HepG2 (cell line): ENCODE data around the gene COX6B1. TPM values are rescaled to one million over a fixed set of nuclear protein-coding genes. Genes with fewer than 3 reads are reported as not detected.

Experiments used
- CCAR2 ChIP-seq: fragments of 200-400 bp; formaldehyde crosslinking; optimal IDR thresholded peaks from 2 replicates; pipeline ENCODE3; 2018; ENCODE audit warnings: low read depth, mild to moderate bottlenecking, low read length, moderate library complexity
- ELF3 ChIP-seq: IDR thresholded peaks from 2 replicates; pipeline ENCODE4 v1.6.1; 2016; ENCODE audit warnings: missing genetic modification reagents, missing compliant biosample characterization
- HOXA7 ChIP-seq: sonication (generic); formaldehyde crosslinking; IDR thresholded peaks from 2 replicates; pipeline ENCODE4 v1.8.1; 2022; ENCODE audit warnings: mild to moderate bottlenecking, missing genetic modification reagents, moderate library complexity
- RBM39 ChIP-seq: fragments of 200-400 bp; formaldehyde crosslinking; IDR thresholded peaks from one replicate; pipeline ENCODE4 v1.6.1; 2018; ENCODE audit warnings: antibody characterized with exemption, mild to moderate bottlenecking, low read depth, low read length; ENCODE audit not compliant: poor library complexity, severe bottlenecking
- SOX5 ChIP-seq: IDR thresholded peaks from 2 replicates; pipeline ENCODE4 v1.6.1; 2016; ENCODE audit warnings: borderline replicate concordance
- ZNF432 ChIP-seq: sonication (generic); formaldehyde crosslinking; IDR thresholded peaks from 2 replicates; pipeline ENCODE4 v1.5.0; 2020; ENCODE audit warnings: missing genetic modification reagents, mild to moderate bottlenecking, borderline replicate concordance
- polyA plus RNA-seq, 8 experiments: library from polyadenylated mRNA; depleted of rRNA in 3 of 8; stranded (reverse) in 7 of 8; unstranded in 1 of 8; fragments of >200 nt; fragmentation: Illumina TruSeq in 4 of 8; extraction: Trizol in 4 of 8; gene quantifications; 2 replicates each; pipeline versions ENCODE4 v1.2.1 to v1.2.3, GENCODE V29; 2011 to 2016; ENCODE audit warnings: low read depth in 4 of 8, missing spikeins in 1 of 8, mixed read lengths in 1 of 8; ENCODE audit not compliant: insufficient read depth in 1 of 8
- total RNA-seq, 5 experiments: library from RNA; depleted of rRNA; stranded (reverse); fragments of >200 nt; fragmentation: Illumina TruSeq; extraction: Trizol; gene quantifications; 2 replicates each; pipeline ENCODE4 v1.2.3, GENCODE V29; 2016; ENCODE audit warnings: low read depth in 1 of 5
- TF ChIP-seq, protein P1 (sequence below): sonication (generic); formaldehyde crosslinking; IDR thresholded peaks from 2 replicates; pipeline ENCODE4 v1.4.0; 2020; ENCODE audit warnings: mild to moderate bottlenecking, missing genetic modification reagents
- TF ChIP-seq, protein P2 (sequence below): sonication (generic); formaldehyde crosslinking; IDR thresholded peaks from 2 replicates; pipeline ENCODE4 v1.4.0; 2020; ENCODE audit warnings: missing genetic modification reagents, borderline replicate concordance

The COX6B1 gene
- total and polyA plus RNA-seq, 2 of the 13 experiments (the other 11 are each of a cell fraction or from before 2014, with no cell fraction given), result 481 to 487 TPM

DNA sequence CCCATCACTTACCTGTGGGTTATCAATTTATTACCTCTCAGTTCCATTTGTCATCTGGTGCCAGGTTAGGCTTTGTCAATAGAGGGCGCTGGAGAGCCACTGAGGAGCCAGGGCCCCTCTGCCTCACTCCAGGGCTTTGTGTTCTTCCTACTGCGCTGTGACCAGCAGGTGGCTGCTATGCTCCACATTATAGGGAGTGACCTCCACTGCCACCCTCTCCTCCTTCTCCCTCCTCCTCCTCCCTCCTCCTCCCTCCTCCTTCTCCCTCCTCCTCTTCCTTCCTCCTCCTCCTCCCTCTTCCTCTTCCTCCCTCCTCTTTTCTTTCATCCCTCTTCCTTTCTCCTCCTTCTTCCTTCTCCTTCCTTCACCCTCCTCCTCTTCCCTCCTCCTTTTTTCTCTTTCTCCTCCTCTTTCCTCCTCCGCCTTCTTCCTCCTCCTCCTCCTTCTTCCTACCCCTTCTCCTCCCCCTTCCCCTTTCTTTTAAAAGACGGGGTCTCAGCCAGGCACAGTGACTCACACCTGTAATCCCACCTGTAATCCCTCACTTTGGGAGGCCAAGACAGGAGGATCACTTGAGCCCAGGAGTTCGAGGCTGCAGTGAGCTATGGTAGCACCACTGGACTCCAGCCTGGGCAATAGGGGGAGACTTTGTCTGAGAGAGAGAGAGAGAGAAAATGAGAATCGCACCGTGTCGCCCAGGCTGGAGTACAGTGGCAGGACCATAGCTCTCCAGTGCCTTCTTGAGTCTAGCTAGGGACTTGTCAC lies 45.9 kb downstream of the COX6B1 start (continued):
- TF ChIP-seq, protein P1, sequence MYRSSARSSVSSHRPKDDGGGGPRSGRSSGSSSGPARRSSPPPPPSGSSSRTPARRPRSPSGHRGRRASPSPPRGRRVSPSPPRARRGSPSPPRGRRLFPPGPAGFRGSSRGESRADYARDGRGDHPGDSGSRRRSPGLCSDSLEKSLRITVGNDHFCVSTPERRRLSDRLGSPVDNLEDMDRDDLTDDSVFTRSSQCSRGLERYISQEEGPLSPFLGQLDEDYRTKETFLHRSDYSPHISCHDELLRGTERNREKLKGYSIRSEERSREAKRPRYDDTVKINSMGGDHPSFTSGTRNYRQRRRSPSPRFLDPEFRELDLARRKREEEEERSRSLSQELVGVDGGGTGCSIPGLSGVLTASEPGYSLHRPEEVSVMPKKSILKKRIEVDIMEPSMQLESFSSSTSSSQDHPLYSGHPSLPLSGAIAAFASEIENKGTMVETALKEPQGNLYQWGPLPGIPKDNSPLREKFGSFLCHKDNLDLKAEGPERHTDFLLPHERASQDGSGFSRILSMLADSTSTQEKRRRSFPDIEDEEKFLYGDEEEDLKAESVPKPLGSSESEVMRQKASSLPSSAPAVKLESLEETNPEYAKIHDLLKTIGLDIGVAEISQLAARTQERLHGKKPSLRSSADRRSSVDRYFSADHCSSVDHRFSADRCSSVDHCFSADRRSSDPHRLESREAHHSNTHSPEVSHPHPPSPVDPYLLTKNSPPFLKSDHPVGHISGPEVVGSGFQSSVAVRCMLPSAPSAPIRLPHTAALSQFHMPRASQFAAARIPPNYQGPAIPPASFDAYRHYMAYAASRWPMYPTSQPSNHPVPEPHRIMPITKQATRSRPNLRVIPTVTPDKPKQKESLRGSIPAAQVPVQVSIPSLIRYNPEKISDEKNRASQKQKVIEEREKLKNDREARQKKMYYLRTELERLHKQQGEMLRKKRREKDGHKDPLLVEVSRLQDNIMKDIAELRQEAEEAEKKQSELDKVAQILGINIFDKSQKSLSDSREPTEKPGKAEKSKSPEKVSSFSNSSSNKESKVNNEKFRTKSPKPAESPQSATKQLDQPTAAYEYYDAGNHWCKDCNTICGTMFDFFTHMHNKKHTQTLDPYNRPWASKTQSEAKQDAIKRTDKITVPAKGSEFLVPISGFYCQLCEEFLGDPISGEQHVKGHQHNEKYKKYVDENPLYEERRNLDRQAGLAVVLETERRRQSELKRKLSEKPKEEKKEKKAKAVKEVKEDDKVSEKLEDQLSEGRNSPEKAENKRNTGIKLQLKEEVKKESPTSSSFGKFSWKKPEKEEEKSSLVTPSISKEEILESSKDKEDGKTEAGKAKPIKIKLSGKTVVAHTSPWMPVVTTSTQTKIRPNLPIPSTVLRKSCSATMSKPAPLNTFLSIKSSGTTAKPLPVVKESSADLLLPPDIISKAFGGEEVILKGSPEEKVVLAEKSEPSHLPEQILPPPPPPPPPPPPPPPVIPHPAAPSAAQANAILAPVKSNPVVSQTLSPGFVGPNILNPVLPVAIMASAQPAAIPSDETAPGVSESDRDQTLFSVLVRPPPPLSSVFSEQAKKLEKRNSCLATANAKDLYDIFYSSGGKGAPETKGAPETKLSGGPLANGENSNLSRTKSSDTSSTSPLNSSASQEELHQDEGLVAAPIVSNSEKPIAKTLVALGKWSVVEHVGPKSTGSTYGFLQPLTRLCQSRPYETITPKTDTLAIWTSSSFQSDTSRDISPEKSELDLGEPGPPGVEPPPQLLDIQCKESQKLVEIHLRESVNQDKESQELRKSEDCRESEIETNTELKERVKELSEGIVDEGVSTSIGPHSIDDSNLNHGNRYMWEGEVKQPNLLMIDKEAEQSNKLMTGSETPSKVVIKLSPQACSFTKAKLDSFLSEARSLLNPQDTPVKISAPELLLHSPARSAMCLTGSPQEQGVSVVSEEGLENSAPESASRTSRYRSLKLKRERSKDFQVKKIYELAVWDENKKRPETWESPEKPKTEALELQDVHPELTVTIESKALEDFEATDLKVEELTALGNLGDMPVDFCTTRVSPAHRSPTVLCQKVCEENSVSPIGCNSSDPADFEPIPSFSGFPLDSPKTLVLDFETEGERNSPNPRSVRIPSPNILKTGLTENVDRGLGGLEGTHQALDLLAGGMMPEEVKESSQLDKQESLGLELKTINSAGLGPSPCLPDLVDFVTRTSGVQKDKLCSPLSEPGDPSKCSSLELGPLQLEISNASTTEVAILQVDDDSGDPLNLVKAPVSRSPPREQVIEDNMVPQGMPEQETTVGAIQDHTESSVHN (CRISPR knock-in tag), result no peak
- TF ChIP-seq SOX5 (CRISPR knock-in tag) (peak; percentile 30; the same call in 1 of the 2 replicates), ZNF432 (CRISPR knock-in tag) (no peak), CCAR2 (peak; percentile 88), HOXA7 (no peak), ELF3 (CRISPR knock-in tag) (0 out of 2 replicates have a peak, but pooled peaks have one; percentile 44), RBM39 (peak; percentile 50)
- TF ChIP-seq, protein P2, sequence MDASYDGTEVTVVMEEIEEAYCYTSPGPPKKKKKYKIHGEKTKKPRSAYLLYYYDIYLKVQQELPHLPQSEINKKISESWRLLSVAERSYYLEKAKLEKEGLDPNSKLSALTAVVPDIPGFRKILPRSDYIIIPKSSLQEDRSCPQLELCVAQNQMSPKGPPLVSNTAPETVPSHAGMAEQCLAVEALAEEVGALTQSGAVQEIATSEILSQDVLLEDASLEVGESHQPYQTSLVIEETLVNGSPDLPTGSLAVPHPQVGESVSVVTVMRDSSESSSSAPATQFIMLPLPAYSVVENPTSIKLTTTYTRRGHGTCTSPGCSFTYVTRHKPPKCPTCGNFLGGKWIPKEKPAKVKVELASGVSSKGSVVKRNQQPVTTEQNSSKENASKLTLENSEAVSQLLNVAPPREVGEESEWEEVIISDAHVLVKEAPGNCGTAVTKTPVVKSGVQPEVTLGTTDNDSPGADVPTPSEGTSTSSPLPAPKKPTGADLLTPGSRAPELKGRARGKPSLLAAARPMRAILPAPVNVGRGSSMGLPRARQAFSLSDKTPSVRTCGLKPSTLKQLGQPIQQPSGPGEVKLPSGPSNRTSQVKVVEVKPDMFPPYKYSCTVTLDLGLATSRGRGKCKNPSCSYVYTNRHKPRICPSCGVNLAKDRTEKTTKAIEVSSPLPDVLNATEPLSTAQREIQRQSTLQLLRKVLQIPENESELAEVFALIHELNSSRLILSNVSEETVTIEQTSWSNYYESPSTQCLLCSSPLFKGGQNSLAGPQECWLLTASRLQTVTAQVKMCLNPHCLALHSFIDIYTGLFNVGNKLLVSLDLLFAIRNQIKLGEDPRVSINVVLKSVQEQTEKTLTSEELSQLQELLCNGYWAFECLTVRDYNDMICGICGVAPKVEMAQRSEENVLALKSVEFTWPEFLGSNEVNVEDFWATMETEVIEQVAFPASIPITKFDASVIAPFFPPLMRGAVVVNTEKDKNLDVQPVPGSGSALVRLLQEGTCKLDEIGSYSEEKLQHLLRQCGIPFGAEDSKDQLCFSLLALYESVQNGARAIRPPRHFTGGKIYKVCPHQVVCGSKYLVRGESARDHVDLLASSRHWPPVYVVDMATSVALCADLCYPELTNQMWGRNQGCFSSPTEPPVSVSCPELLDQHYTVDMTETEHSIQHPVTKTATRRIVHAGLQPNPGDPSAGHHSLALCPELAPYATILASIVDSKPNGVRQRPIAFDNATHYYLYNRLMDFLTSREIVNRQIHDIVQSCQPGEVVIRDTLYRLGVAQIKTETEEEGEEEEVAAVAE (CRISPR knock-in tag), result peak; percentile 62; the same call in 1 of the 2 replicates
